ENCODE data around the gene HELZ.

Gene HELZ

GRCh38 chr17:67123699-67124098, 121.3 kb downstream of the HELZ start:
- Mint-ChIP-seq H3K4me3 (no peak overlapping the region), H3K4me1 (peaks cover 10% of the 10 kb centered on the region), H3K27ac (no peak overlapping the region), H3K9me3 (peaks cover 6% of the 10 kb centered on the region), H3K36me3 (ENCODE audit: low read depth) (peaks cover 48% of the 10 kb centered on the region), H3K27me3 (ENCODE audit: low read depth) (no peaks in the 10 kb centered on the region)
- TF ChIP-seq, protein P1, sequence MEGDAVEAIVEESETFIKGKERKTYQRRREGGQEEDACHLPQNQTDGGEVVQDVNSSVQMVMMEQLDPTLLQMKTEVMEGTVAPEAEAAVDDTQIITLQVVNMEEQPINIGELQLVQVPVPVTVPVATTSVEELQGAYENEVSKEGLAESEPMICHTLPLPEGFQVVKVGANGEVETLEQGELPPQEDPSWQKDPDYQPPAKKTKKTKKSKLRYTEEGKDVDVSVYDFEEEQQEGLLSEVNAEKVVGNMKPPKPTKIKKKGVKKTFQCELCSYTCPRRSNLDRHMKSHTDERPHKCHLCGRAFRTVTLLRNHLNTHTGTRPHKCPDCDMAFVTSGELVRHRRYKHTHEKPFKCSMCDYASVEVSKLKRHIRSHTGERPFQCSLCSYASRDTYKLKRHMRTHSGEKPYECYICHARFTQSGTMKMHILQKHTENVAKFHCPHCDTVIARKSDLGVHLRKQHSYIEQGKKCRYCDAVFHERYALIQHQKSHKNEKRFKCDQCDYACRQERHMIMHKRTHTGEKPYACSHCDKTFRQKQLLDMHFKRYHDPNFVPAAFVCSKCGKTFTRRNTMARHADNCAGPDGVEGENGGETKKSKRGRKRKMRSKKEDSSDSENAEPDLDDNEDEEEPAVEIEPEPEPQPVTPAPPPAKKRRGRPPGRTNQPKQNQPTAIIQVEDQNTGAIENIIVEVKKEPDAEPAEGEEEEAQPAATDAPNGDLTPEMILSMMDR (IDR thresholded peaks at IDR 0.05; ENCODE audit: unreplicated experiment in 3 of 3) = no peak

- H3K27me3 Mint-ChIP-seq (ENCODE audit: low read depth) = no peaks in the 10 kb centered on the region
- no peak overlapping the region for H3K4me3 Mint-ChIP-seq
- TF ChIP-seq, protein P1 (IDR thresholded peaks at IDR 0.05; ENCODE audit: unreplicated experiment in 3 of 3) = no peak
- H3K36me3 Mint-ChIP-seq (ENCODE audit: low read depth) = peaks cover 58% of the 10 kb centered on the region
- H3K27ac Mint-ChIP-seq = peak overlapping the region; percentile 67 to 80 (median 67)
- H3K4me1 Mint-ChIP-seq = peaks cover 10% of the 10 kb centered on the region
- H3K9me3 Mint-ChIP-seq = peaks cover 19% of the 10 kb centered on the region
Measured at GRCh38 chr17:67121316-67121891, 123.6 kb downstream of the HELZ start.

DNA sequence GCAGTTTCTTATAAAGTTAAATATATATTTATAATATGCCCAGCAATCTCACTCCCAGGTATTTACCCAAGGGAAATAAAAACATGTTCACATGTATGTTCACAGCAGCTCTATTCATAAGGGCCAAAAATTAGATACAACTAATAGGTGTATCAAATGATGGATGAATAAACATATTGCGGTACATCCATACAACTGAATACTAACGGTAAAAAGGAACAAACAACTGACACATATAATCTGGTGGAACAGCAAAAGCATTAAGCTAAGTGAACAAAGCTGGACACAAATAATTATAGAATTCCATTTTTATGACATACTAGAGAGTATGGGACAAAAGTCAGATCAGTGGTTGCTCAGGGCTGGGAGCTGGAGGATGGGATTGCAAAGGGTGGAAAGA, 125.9 kb downstream of the HELZ start:
- TF ChIP-seq, protein P1 (IDR thresholded peaks at IDR 0.05; ENCODE audit: unreplicated experiment in 3 of 3) = no peak
- Mint-ChIP-seq H3K9me3 (peaks cover 30% of the 10 kb centered on the region), H3K27me3 (ENCODE audit: low read depth) (no peaks in the 10 kb centered on the region), H3K4me1 (peaks cover 10% of the 10 kb centered on the region), H3K36me3 (ENCODE audit: low read depth) (peaks cover 74% of the 10 kb centered on the region), H3K27ac (no peak overlapping the region), H3K4me3 (no peak overlapping the region)

DNA sequence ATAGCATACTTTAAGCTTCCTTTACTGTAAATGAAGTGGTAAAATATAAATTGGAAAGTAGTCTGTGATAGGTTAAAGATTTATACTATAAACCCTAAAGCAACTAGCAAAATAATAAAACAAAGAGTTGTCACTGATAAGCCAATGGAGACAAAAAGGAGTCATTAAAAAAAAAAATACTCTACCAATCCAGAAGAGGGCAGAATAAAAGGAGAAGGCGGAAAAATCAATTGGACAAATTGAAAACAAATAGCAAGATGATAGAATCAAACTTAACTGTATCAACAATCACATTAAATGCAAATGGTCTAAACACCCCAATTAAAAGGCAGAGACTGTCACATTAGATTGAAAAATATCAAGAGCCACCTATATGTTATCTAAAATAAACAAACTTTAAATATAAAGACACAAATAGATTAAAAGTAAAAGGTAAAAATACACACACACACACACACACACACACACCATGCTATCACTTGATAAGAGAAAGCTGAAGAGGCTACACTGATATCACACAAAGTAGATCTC, 128.9 kb downstream of the HELZ start:
- Mint-ChIP-seq H3K36me3 (ENCODE audit: low read depth) (peaks cover 91% of the 10 kb centered on the region), H3K4me1 (peaks cover 5% of the 10 kb centered on the region), H3K4me3 (no peak overlapping the region), H3K27me3 (ENCODE audit: low read depth) (no peaks in the 10 kb centered on the region), H3K9me3 (peaks cover 30% of the 10 kb centered on the region), H3K27ac (no peak overlapping the region)
- TF ChIP-seq, protein P1 (IDR thresholded peaks at IDR 0.05; ENCODE audit: unreplicated experiment in 3 of 3) = no peak

DNA sequence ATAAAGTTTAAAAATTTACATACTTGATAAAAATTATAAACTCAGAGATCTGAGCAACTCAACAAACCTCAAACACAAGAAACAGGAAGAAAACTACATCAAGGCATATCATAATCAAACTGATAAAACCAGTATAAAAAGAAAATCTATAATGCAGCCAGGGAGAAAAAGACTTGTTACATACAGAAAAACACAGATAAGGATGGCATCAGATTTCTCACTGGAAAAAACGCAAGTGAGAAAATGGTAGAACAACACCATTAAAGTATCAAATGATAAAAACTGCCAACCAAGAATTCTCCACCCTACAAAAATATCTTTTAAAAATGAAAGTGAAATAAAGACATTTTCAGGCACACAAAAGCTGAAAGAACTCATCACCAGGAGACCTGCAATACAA, 129.6 kb downstream of the HELZ start:
- H3K4me3 Mint-ChIP-seq = no peak overlapping the region
- H3K36me3 Mint-ChIP-seq (ENCODE audit: low read depth) = peaks cover 89% of the 10 kb centered on the region
- H3K9me3 Mint-ChIP-seq = peaks cover 30% of the 10 kb centered on the region
- no peaks in the 10 kb centered on the region for H3K4me1 Mint-ChIP-seq
- no peaks in the 10 kb centered on the region for H3K27me3 Mint-ChIP-seq (ENCODE audit: low read depth)
- no peak overlapping the region for H3K27ac Mint-ChIP-seq
- TF ChIP-seq, protein P1 (IDR thresholded peaks at IDR 0.05; ENCODE audit: unreplicated experiment in 3 of 3) = no peak

GRCh38 chr17:67113486-67113885, 131.5 kb downstream of the HELZ start:
- no peaks in the 10 kb centered on the region for H3K4me1 Mint-ChIP-seq

More at GRCh38 chr17:67113486-67113885, 131.5 kb downstream of the HELZ start:
- Mint-ChIP-seq H3K4me3 (no peak overlapping the region), H3K36me3 (ENCODE audit: low read depth) (peaks cover 84% of the 10 kb centered on the region), H3K27ac (no peak overlapping the region), H3K9me3 (peaks cover 24% of the 10 kb centered on the region), H3K27me3 (ENCODE audit: low read depth) (no peaks in the 10 kb centered on the region)
- TF ChIP-seq, protein P1 (IDR thresholded peaks at IDR 0.05; ENCODE audit: unreplicated experiment in 3 of 3) = no peak

All from nephron (organoid).